Vagina (tissue), 2 donors: Measurements from ENCODE around the gene LTBP3.

ENCODE experiments used
- POLR2AphosphoS5 ChIP-seq, 2 donors: sonication (generic); formaldehyde crosslinking; IDR thresholded peaks; one replicate each; pipeline ENCODE4 v1.9.0; 2017; ENCODE audit warnings: antibody characterized with exemption in 2 of 2, mild to moderate bottlenecking in 2 of 2, low read depth in 1 of 2; ENCODE audit not compliant: insufficient read depth in 1 of 2
- TF ChIP-seq, protein P1 (sequence below), 3 experiments: fragments of 450-650 bp in 2 of 3; fragments of 200-600 bp in 1 of 3; sonication (generic) in 1 of 3; IDR thresholded peaks; one replicate each; pipeline ENCODE4 v1.5.1; 2017 to 2019; ENCODE audit warnings: antibody characterized with exemption in 3 of 3, mild to moderate bottlenecking in 2 of 3, moderate library complexity in 2 of 3

DNA sequence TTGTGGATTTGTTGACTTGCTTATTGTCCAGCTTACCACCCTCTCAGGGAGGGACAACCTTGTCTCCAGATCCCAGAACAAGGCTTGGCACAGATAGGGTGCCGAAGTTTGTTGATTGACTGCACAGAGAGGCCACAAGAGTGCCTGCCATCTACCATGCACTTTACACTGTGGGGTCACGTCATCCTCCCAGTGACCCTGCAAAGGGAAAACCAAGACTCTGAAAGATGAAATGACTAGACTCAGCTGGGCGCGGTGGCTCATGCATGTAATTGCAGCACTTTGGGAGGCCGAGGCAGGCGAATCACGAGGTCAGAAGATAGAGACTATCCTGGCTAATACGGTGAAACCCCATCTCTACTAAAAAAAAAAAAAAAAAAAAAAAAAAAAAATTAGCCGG is 4.6 kb upstream of the LTBP3 start:
- TF ChIP-seq, protein P1, sequence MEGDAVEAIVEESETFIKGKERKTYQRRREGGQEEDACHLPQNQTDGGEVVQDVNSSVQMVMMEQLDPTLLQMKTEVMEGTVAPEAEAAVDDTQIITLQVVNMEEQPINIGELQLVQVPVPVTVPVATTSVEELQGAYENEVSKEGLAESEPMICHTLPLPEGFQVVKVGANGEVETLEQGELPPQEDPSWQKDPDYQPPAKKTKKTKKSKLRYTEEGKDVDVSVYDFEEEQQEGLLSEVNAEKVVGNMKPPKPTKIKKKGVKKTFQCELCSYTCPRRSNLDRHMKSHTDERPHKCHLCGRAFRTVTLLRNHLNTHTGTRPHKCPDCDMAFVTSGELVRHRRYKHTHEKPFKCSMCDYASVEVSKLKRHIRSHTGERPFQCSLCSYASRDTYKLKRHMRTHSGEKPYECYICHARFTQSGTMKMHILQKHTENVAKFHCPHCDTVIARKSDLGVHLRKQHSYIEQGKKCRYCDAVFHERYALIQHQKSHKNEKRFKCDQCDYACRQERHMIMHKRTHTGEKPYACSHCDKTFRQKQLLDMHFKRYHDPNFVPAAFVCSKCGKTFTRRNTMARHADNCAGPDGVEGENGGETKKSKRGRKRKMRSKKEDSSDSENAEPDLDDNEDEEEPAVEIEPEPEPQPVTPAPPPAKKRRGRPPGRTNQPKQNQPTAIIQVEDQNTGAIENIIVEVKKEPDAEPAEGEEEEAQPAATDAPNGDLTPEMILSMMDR (IDR thresholded peaks at IDR 0.05) = no peak
- TF ChIP-seq POLR2AphosphoS5 (IDR thresholded peaks at IDR 0.05; ENCODE audit: insufficient read depth in 1 of 2, low read depth in 1 of 2) = no peak
